Activated CD8-positive, alpha-beta memory T cell treated with anti-CD3 and anti-CD28 coated beads for 4 hours (primary cell): ENCODE data around the gene NAT16.
"Not testable (repeated sequence)": the region's sequence is repeated elsewhere in the genome, so short reads cannot be mapped to it uniquely, and the experiment has no call there.

Experiments used
- DNase-seq, 2 donors: peaks; one replicate each; pipeline ENCODE4 v3.0.0-alpha.2; 2020; ENCODE audit warnings: low read depth in 2 of 2

Gene NAT16

GRCh38 chr7:101126651-101127459, 53.2 kb downstream of the NAT16 start, which contains the start of gene SERPINE1:
Gene SERPINE1, plus strand, starts transcription at chr7:101127104. Its CDS starts 1,290 bp downstream, at chr7:101128394.
- peak; percentile 13 to 31 for DNase-seq

GRCh38 chr7:101125989-101126650, 54.0 kb downstream of the NAT16 start:
- no peak for DNase-seq

- no peak for DNase-seq
Measured at GRCh38 chr7:101124376-101125056, 55.6 kb downstream of the NAT16 start.

- no peak for DNase-seq
Measured at GRCh38 chr7:101123703-101124068, 56.4 kb downstream of the NAT16 start.

- no peak for DNase-seq
Measured at GRCh38 chr7:101122933-101123702, 57.0 kb downstream of the NAT16 start.

- DNase-seq: no peak
Measured at GRCh38 chr7:101121991-101122932, 57.8 kb downstream of the NAT16 start.

GRCh38 chr7:101121631-101121990, 58.5 kb downstream of the NAT16 start:
- not testable (repeated sequence) for DNase-seq
